Stimulated activated CD4-positive, alpha-beta T cell treated with anti-CD3 and anti-CD28 coated beads, Interleukin-12 subunit alpha, Interleukin-12 subunit beta, amount 100 ng/mL, for 48 hours (primary cell): ENCODE data around the gene PPP1R12C.

Experiments
- DNase-seq, 3 donors: peaks; one replicate each; pipeline ENCODE4 v3.0.0-alpha.2; 2020; ENCODE audit warnings: low read depth in 2 of 3, low spot score in 1 of 3

Gene PPP1R12C

GRCh38 chr19:55046975-55047622 is 70.3 kb downstream of the PPP1R12C start:
- no peak for DNase-seq

DNA sequence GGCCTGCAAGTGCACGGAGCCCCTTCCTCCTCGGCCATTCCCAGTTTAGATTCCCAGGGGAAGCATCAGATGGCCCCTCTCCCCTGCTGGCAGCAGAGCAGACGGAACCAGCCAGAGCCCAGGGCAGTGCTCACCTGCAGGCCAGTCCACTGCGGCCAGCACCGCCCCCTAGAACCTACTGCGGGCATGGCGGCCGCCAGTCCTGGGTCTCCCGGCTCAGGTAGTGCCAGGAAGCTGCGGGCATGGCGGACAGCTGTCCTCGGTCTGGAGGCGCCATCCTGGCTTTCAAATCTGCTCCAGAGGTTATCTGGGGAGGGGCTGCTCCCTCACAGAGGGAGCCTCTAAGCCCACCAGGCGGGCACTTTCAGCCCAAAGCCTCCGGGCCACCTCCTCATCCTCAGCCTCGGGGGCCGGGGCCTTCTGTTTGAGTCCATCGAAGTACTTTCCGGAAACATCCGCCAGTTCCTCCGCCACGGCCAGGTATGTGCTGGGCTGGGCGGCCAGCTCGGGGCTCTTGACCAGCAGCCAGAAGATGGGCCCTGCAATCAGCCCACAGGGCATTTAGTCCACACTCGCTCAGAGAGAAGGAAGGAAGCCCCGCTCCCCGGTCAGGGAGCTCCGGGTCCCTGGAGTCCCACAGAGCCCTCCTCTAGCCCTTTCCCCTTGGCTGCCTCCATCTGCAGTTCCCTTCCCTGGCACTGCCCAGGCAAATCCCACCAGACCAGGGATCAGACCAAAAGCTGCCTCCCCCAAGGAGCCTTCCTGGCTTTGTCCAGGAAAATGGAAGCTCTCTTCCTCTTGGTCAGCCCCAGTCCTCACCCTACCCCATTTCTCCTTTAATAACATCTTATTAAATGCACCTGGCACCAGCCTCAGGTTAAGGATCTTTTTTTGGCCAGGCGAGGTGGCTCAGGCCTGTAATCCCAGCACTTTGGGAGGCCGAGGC is 72.4 kb downstream of the PPP1R12C start:
- no peak for DNase-seq

GRCh38 chr19:55044286-55044685 is 73.2 kb downstream of the PPP1R12C start:
- DNase-seq: no peak

- no peak for DNase-seq
Observed at GRCh38 chr19:55042688-55043087, 74.7 kb downstream of the PPP1R12C start.

DNA sequence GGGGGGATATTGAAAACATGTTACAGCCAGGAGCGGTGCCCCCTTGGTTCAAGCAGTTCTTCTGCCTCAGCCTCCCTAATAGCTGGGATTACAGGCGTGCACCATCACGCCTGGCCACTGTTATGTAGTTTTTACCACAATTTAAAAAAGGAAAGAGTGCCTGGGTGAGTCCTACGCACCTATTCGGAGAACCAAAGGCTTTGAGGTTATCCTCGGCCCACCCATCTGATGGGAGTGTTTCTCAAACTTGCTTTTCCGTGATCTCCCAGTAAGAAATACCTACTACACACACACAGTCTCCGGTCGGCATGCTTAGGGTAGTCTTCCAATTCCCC is 75.1 kb downstream of the PPP1R12C start:
- DNase-seq: no peak

DNA sequence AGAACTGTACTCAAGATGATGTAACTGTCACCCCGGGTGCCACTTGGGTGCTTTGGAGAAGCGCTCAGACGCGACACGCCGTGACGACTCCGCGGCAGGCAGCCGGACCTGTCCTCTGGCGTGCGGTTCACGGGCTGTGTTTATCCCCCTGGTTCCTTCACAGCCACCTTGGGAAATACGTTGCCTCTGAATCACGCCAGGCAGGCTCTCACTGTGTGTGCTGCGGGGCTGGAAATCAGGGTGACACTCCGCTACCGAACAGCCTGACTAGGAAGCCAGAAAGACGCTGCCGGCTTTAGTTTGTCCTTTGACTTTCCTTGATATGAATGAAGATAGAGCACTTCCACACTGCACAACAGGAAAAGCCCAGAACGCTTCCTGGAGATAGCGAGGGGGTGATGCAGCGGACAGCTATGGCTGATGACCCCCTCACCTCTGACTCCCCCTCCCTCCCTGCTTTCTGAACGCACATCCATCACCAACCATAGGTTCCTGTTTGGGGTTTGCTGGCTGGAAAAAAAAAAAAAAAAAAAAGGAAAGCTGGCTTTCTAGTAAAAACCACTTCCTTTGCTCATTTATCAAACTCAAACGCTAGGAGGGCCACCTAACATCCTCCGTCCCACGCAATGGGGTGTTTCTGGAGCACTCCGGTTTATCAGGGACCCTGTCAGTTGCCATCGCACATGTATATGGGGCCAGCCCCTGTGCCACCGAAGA is 75.7 kb downstream of the PPP1R12C start:
- peak in 2 of 3 donors; percentile 8 to 23 for DNase-seq

DNA sequence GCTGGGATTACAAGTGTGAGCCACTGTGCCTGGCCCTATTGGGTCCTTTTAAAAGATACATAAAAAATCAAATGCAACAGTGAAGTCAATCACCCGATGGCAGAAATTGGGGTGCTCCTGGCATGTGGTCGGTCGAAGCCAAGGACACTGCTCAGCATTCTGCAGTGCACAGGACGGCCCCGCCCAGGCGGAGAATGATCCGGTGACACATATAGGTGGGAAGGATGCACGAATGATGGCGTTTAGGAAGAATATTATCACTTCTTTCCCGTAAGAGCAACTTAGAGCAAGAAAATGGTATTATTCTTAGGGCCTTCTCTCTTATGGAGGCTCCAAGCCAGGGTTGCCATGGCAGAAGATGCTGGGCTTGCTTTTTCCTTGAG is 76.2 kb downstream of the PPP1R12C start:
- DNase-seq: no peak
